HG03064 (cell line): ENCODE measurements around the gene DPYD.
A peak's percentile ranks its signal among the peaks of the same experiment; 100 is the strongest.

ENCODE experiments used
- ATAC-seq: cut with Tn5 transposase; IDR thresholded peaks from one replicate; pipeline ENCODE4 v1.9.1; 2021; ENCODE audit warnings: low read depth; ENCODE audit not compliant: unreplicated experiment

The DPYD gene

GRCh38 chr1:97482022-97482421 lies 438.8 kb downstream of the DPYD start:
- no peak for ATAC-seq

DNA sequence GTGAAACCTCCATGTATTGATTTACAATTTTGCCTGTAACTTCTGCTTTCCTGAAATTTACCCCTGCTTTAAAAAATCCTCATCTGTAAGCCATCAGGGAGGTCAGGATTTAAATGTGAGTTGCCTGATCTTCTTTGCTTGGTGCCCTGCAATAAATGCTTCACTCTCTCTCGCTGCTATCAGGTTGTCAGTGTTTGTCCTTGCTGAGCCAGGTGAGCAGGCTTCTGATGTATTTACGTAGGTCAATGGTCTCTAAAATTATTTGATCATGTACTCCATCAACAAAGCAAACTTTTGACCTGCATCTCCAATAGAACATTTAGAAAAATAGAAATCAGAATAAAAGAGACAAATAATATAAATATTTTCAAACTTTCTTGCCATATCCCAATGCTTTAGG lies 453.4 kb downstream of the DPYD start:
- ATAC-seq: no peak

- ATAC-seq: no peak
Observed at GRCh38 chr1:97464305-97464704, 456.5 kb downstream of the DPYD start.

- ATAC-seq: peak; percentile 90
Observed at GRCh38 chr1:97461782-97462181, 459.1 kb downstream of the DPYD start.

- ATAC-seq: no peak
Observed at GRCh38 chr1:97457446-97458089, 463.3 kb downstream of the DPYD start.

DNA sequence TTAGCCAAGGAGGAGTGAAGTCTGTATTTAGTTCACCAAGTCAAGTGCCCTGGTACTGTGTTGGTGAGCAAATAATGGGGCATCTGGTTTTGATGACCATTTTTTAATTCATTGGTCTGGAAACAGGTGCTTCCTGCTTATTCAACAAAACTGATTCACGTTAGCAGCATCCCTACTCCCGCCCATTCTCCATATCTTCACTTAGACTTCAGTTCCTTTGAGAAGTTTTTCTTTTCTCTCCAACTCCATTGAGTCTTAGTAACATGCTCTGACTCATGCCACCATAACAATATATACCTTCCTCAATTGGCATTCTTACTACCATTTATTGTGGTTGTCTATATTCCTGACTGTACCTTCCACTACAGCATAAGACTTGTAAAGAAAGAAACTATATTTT lies 468.9 kb downstream of the DPYD start:
- ATAC-seq: no peak

DNA sequence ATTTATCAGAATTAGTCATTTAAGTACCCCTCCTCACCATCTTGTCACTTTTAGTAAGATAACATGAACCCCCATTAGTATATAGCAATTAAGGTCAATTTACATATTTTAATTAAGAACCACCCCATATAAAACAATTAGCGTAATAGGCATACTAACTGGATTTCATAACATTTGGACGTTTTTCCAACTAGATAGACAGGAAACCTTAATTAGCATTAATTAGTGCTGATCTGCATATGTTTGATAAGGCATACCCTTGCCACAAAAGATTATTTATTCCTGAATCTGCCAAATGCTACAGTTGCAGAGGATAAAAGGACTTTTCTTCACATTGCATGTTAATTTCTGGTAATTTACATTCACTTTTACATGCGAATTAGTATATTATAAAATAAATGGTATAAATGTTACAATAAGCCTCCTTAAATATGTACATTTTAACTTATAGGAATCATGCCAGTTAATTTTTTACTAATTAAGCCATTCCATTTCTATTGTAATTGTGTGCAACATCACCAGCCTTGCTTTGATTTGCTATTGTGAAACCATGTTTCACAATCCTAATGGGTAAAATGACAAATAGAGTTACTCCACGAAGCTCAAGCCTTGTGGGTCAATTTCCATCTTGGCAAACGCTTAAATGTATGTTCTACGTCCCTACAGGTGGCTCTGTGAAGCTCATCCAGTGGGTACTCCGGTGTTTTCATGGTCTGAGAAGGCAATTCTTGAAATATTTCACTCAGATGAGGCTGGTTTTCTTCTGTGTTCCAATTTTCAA lies 469.6 kb downstream of the DPYD start:
- no peak for ATAC-seq

GRCh38 chr1:97441966-97442365 lies 478.9 kb downstream of the DPYD start:
- no peak for ATAC-seq

DNA sequence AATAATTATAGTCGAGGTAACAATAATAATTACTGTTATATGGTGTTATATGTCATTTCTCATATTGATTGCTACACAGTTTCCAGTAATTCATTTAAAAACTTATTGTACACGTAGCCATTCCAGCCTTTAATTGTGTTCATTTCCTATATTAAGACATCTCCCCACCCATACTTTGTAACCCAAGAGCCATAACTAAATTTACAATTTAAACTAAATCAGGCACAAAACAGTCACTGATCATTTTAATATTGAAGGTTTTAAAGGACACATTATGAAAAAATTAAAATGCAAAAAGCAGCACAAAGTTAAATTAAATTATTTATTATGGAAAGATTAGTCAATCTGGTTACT lies 487.0 kb downstream of the DPYD start:
- ATAC-seq: no peak

DNA sequence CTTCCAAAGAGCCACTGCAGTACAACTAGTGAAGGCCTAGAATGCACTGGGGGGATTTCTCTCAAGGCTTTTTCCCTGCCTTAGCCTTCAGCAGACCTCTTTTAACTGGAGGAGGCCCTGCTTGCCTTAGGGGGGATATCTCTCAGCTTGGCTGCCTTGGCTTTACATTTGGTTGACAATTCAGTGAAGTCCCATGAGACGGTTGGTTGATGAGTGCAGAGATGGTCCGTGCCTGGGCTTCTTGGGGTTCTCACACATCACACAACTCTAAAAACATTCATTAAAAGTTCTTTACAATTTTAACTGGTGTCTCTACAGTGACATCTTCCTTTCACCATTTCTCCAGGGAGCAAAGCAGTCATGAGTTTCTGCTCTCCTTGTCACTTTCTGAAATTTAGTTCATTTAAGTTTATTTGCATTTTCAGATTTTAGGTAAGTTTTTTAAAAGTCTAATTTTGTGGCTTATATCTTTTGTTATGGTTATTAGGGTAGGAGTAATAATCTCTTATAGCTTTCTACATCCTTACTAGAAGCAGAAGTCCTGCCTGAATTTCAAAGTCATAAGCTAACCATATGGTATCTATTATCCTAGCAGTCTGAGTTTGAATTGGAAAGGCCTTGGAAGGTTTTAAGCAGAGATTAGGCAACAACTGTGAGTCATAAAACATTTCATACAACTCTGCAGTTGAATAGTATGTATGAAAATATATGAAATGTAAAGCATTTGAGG lies 487.6 kb downstream of the DPYD start:
- no peak for ATAC-seq

- ATAC-seq: no peak
Observed at GRCh38 chr1:97427371-97427770, 493.5 kb downstream of the DPYD start.

DNA sequence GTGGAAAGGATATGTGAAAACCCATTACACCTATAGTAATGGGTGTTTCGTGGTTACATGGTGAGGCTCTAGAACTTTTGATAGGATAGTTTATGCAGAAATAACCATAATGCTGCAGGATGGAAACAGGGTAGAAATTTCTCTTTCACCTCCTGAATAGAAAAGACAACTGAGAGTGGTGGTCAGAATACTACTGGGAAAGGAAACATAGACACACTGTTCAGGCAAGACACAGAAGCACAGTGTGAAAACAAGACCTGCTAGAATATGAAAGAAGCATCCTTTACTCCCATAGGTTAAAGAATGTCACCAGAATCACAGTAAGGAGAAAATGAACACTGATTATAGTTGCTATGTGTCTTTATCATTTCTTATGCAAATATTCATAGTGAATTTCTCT lies 496.6 kb downstream of the DPYD start:
- ATAC-seq: no peak

DNA sequence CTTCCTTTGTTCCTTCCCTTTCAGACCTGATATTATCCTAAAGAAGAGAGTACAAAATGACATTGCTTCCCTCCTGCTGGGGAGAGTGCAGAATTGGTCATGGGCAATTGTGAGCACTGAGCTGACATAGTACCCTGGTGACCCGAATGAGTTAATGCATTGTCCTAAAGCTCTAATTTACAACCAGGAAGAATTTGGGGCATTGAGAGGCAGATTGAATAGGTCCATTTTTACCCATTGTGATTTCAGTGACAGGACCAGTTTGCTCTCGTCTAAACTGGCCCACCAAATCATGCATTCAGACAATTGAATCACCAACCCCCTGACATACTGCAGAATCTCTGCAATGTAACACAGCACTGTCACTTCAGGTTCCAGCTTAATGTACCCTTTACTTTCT lies 497.4 kb downstream of the DPYD start:
- no peak for ATAC-seq

- ATAC-seq: no peak
Observed at GRCh38 chr1:97417661-97418060, 503.2 kb downstream of the DPYD start.

DNA sequence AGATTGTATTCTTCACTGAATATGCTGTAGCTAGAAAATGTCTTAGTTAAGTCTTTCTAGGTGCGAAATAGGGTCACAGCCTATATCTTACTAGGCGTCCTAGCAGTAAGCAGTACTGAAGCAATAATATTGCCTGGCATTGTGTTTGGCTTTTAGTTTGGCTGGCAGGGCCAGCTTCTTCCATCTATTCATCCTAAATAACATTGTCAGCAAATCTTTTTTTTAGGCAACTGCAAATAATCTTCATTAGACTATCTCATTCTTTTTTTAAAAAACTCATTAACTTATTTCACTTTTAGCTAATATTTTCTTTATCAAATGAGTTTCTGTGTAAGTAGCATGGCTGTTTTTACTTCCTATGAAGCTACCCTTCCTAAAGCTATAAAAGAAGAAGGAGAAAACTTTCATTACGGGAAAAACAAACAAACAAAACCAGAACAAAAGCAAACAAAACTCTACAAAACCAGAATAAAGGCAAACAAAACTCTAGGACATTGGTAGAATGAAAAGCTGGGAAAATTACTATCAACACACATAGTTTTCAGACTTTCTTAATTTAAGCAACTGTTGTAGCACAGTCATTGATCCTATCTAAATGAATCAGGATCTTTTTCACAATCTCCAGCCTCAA lies 506.0 kb downstream of the DPYD start:
- ATAC-seq: no peak

- no peak for ATAC-seq
Observed at GRCh38 chr1:97412737-97413136, 508.1 kb downstream of the DPYD start.

DNA sequence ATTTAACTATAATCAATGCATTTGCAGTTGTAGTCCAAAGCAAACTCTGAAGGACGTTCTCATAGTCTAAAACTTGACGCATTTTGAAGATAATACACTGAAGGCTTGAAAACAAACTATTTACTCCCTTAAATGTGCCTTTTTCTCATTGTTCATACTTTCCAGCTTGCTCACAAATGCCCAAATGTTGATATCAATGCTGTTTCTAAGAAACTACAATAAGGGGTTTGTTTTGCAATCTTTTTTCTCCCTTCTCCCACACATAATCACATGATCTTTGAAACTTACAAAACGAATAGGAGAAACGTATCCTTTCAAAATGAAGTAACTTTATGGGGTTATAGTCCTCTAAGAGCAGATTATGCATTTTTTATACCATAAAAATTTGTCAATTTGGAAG lies 508.7 kb downstream of the DPYD start:
- ATAC-seq: no peak

GRCh38 chr1:97396463-97396862 lies 524.4 kb downstream of the DPYD start:
- no peak for ATAC-seq

GRCh38 chr1:97392701-97393100 lies 528.1 kb downstream of the DPYD start:
- ATAC-seq: no peak

DNA sequence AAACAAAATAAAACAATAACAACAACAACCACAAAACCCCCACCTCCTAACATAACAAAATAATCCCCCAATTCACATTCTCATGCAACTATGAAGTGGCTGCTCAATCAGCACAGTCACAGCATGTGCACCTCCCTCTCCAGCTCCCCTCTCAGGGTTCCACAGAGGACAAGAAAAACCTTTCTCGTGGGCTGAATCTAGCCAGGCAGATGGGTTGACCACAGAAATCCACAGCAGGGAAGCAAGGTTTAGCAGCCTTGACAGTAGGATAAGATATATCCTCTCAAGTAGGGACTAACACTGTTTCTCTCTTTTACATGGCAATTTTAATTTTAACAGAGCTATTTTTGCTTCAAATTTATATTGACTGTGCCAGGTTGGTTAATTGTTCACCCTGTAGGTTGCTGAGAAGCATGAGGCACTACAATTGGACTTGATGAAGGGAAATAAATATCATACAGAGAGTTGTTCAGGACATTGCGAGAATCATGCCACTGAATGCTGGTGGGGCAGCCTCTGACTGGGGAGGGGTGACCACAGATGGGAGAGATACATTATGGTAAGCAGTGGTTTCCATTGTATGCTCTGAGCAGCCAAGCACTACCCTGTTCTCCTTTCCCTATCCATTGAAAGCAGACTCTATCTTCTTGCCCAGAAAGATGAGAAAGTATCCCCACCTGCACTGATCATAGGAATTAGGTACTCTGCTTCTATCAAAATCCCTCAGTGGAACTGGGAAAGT lies 535.1 kb downstream of the DPYD start:
- no peak for ATAC-seq
